ENCODE results near the gene ASB8. TPM values are rescaled to one million over a fixed set of nuclear protein-coding genes. Genes with fewer than 3 reads are reported as not detected.

ASB8 gene
- total and polyA plus RNA-seq, 9 of the 15 experiments (the other 6 are each of a cell fraction or from before 2014, with no cell fraction given) = 13.3 to 29.0 (median 19.6) TPM

GRCh38 chr12:48197971-48198671 lies 40.8 kb upstream of the ASB8 start (continued):
- TF ChIP-seq ZBTB9 (CRISPR knock-in tag; IDR thresholded peaks at IDR 0.05) (no peak), MEIS2 (IDR thresholded peaks at IDR 0.05; ENCODE audit: partially characterized antibody) (peak; percentile 69), ZNF232 (CRISPR knock-in tag; IDR thresholded peaks at IDR 0.05) (peak; percentile 59; the same call in 1 of the 2 replicates), CCAR2 (IDR thresholded peaks at IDR 0.05; ENCODE audit: low read depth, low read length) (no peak), MAFF (IDR thresholded peaks at IDR 0.05; ENCODE audit: low read length) (no peak), RBM39 (optimal IDR thresholded peaks at IDR 0.05; ENCODE audit: low read depth, low read length) (no peak), EP400 (IDR thresholded peaks at IDR 0.05) (peak; percentile 64), MYBL2 (IDR thresholded peaks at IDR 0.05; ENCODE audit: low read depth) (no peak), MYBL2 (CRISPR knock-in tag; IDR thresholded peaks at IDR 0.05; ENCODE audit: borderline replicate concordance) (no peak), STAT5A (IDR thresholded peaks at IDR 0.05; ENCODE audit: borderline replicate concordance, low read length) (no peak), RFX1 (IDR thresholded peaks at IDR 0.05) (peak; percentile 37; the same call in 1 of the 2 replicates), THRA (IDR thresholded peaks at IDR 0.05) (no peak), KDM4B (IDR thresholded peaks at IDR 0.05; ENCODE audit: borderline replicate concordance in 2 of 2, low read depth in 1 of 2) (no peak), MTF1 (CRISPR knock-in tag; IDR thresholded peaks at IDR 0.05; ENCODE audit: borderline replicate concordance) (no peak), MYC (IDR thresholded peaks at IDR 0.05; ENCODE audit: low read depth, low read length) (no peak), MYC (CRISPR knock-in tag; IDR thresholded peaks at IDR 0.05; ENCODE audit: borderline replicate concordance, low read depth) (peak; percentile 40; the same call in 1 of the 2 replicates), BHLHE40 (IDR thresholded peaks at IDR 0.05; ENCODE audit: low read length) (no peak; the same call in none of the 2 replicates), HOXB6 (CRISPR knock-in tag; IDR thresholded peaks at IDR 0.05; ENCODE audit: borderline replicate concordance) (no peak)
- TF ChIP-seq, protein P1, sequence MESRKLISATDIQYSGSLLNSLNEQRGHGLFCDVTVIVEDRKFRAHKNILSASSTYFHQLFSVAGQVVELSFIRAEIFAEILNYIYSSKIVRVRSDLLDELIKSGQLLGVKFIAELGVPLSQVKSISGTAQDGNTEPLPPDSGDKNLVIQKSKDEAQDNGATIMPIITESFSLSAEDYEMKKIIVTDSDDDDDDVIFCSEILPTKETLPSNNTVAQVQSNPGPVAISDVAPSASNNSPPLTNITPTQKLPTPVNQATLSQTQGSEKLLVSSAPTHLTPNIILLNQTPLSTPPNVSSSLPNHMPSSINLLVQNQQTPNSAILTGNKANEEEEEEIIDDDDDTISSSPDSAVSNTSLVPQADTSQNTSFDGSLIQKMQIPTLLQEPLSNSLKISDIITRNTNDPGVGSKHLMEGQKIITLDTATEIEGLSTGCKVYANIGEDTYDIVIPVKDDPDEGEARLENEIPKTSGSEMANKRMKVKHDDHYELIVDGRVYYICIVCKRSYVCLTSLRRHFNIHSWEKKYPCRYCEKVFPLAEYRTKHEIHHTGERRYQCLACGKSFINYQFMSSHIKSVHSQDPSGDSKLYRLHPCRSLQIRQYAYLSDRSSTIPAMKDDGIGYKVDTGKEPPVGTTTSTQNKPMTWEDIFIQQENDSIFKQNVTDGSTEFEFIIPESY (CRISPR knock-in tag; IDR thresholded peaks at IDR 0.05) = 0 out of 2 replicates have a peak, but pooled peaks have one; percentile 12
- TF ChIP-seq, protein P2, sequence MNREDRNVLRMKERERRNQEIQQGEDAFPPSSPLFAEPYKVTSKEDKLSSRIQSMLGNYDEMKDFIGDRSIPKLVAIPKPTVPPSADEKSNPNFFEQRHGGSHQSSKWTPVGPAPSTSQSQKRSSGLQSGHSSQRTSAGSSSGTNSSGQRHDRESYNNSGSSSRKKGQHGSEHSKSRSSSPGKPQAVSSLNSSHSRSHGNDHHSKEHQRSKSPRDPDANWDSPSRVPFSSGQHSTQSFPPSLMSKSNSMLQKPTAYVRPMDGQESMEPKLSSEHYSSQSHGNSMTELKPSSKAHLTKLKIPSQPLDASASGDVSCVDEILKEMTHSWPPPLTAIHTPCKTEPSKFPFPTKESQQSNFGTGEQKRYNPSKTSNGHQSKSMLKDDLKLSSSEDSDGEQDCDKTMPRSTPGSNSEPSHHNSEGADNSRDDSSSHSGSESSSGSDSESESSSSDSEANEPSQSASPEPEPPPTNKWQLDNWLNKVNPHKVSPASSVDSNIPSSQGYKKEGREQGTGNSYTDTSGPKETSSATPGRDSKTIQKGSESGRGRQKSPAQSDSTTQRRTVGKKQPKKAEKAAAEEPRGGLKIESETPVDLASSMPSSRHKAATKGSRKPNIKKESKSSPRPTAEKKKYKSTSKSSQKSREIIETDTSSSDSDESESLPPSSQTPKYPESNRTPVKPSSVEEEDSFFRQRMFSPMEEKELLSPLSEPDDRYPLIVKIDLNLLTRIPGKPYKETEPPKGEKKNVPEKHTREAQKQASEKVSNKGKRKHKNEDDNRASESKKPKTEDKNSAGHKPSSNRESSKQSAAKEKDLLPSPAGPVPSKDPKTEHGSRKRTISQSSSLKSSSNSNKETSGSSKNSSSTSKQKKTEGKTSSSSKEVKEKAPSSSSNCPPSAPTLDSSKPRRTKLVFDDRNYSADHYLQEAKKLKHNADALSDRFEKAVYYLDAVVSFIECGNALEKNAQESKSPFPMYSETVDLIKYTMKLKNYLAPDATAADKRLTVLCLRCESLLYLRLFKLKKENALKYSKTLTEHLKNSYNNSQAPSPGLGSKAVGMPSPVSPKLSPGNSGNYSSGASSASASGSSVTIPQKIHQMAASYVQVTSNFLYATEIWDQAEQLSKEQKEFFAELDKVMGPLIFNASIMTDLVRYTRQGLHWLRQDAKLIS (CRISPR knock-in tag; IDR thresholded peaks at IDR 0.05) = peak; percentile 75; the same call in 1 of the 2 replicates
